ENCODE measurements around the gene CCDC92B. TPM values are rescaled to one million over a fixed set of nuclear protein-coding genes. Genes with fewer than 3 reads are reported as not detected.

Gene CCDC92B
- total and polyA plus RNA-seq, 2 of the 4 experiments (the other 2 are of a cell fraction): not detected

DNA sequence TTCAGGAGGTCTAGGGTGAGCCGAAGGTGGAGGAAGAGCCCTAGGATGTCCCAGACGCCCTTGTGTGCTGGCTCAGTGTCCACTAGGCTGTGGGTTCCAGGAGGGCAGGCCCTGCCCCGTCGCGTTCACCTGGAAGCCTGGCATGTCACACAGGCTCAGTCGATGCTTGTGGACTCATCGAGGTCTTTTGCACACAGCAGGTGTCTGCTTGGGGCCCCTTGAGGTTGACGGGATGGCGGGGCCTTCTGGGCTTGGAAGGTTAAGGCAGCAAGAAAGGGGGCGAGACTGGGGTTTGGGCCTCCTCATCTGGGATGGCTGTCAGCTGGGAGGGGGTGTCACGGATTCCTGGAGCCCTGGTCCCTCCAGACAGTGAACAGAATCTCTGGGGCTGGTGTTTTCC, 48.7 kb upstream of the CCDC92B start:
- Histone ChIP-seq H3K9me1 (ENCODE audit: insufficient read depth, low read length) (no peaks in the 10 kb centered on the region), H4K5ac (ENCODE audit: low read depth, low read length) (no peak overlapping the region), H2BK120ac (ENCODE audit: low read depth, low read length) (no peak overlapping the region), H3K18ac (ENCODE audit: low read depth, low read length) (no peak overlapping the region), H3K9me3 (ENCODE audit: control insufficient read depth, insufficient read depth, low read length) (no peaks in the 10 kb centered on the region), H3K27me3 (ENCODE audit: control insufficient read depth, insufficient read depth, low read length) (peaks cover 11% of the 10 kb centered on the region; the same call in 1 of the 2 replicates), H4K91ac (ENCODE audit: insufficient read depth, low read depth, low read length) (no peak overlapping the region), H3K36me3 (ENCODE audit: control insufficient read depth, insufficient read depth, low read length) (no peaks in the 10 kb centered on the region), H2BK5ac (ENCODE audit: low read depth, low read length, poor library complexity, severe bottlenecking) (no peak overlapping the region), H4K8ac (ENCODE audit: low read depth in 2 of 2, low read length in 2 of 2) (no peak overlapping the region), H3K4me1 (ENCODE audit: control insufficient read depth, insufficient read depth, low read length) (no peaks in the 10 kb centered on the region), H2AK5ac (ENCODE audit: low read depth, low read length) (no peak overlapping the region), H3K14ac (replicated peaks; ENCODE audit: low read depth, low read length) (no peak overlapping the region), H3K9ac (ENCODE audit: low read depth, low read length) (no peak overlapping the region), H2BK20ac (ENCODE audit: low read depth, low read length) (no peak overlapping the region), H2AFZ (replicated peaks; ENCODE audit: low read length, poor library complexity) (no peak overlapping the region), H3K27ac (ENCODE audit: insufficient read depth, low read length) (no peak overlapping the region), H2AK9ac (replicated peaks; ENCODE audit: low read depth, low read length, poor library complexity) (no peak overlapping the region), H3K56ac (ENCODE audit: extremely low read depth, insufficient read depth, low read length) (no peak overlapping the region), H3K4me3 (ENCODE audit: insufficient read depth, low read depth, low read length) (no peak overlapping the region), H3K23ac (ENCODE audit: low read depth, low read length) (no peak overlapping the region), H3K4ac (ENCODE audit: low read depth, low read length) (no peak overlapping the region), H3K79me1 (ENCODE audit: low read depth in 1 of 2, low read length in 2 of 2) (no peaks in the 10 kb centered on the region), H3K4me2 (ENCODE audit: low read depth, low read length) (no peak overlapping the region), H2BK15ac (ENCODE audit: low read depth, low read length) (no peak overlapping the region), H4K20me1 (ENCODE audit: insufficient read depth, low read length) (no peaks in the 10 kb centered on the region; the same call in 1 of the 2 replicates)
- no TSS peak for BruUV-seq (replicated peaks)
- in situ Hi-C loops (cut with MboI; ENCODE audit: low sequenced_read_pairs) (no loop called here), intact Hi-C loops (cut with micrococcal nuclease) (no loop called here), dilution Hi-C loops (cut with HindIII; ENCODE audit: low sequenced_read_pairs, unreplicated experiment) (no loop called here)
- no peak for TF ChIP-seq MAFK (IDR thresholded peaks at IDR 0.05; ENCODE audit: low read depth, low read length)
- no peak for TF ChIP-seq FOS (IDR thresholded peaks at IDR 0.05; ENCODE audit: low read depth, low read length)
- TF ChIP-seq MAZ (IDR thresholded peaks at IDR 0.05; ENCODE audit: borderline replicate concordance, low read depth, low read length): no peak
- no peak for TF ChIP-seq POLR2A (IDR thresholded peaks at IDR 0.05; ENCODE audit: low read depth, low read length)
- TF ChIP-seq NFE2L2 (IDR thresholded peaks at IDR 0.05; ENCODE audit: low read depth, low read length): no peak
- TF ChIP-seq, protein P1, sequence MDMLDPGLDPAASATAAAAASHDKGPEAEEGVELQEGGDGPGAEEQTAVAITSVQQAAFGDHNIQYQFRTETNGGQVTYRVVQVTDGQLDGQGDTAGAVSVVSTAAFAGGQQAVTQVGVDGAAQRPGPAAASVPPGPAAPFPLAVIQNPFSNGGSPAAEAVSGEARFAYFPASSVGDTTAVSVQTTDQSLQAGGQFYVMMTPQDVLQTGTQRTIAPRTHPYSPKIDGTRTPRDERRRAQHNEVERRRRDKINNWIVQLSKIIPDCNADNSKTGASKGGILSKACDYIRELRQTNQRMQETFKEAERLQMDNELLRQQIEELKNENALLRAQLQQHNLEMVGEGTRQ (IDR thresholded peaks at IDR 0.05; ENCODE audit: low read depth, low read length): no peak
- no peak for TF ChIP-seq BHLHE40 (IDR thresholded peaks at IDR 0.05; ENCODE audit: low read depth, low read length)
- TF ChIP-seq RFX5 (IDR thresholded peaks at IDR 0.05; ENCODE audit: low read depth, low read length): no peak
- TF ChIP-seq, protein P2, sequence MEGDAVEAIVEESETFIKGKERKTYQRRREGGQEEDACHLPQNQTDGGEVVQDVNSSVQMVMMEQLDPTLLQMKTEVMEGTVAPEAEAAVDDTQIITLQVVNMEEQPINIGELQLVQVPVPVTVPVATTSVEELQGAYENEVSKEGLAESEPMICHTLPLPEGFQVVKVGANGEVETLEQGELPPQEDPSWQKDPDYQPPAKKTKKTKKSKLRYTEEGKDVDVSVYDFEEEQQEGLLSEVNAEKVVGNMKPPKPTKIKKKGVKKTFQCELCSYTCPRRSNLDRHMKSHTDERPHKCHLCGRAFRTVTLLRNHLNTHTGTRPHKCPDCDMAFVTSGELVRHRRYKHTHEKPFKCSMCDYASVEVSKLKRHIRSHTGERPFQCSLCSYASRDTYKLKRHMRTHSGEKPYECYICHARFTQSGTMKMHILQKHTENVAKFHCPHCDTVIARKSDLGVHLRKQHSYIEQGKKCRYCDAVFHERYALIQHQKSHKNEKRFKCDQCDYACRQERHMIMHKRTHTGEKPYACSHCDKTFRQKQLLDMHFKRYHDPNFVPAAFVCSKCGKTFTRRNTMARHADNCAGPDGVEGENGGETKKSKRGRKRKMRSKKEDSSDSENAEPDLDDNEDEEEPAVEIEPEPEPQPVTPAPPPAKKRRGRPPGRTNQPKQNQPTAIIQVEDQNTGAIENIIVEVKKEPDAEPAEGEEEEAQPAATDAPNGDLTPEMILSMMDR (conservative IDR thresholded peaks at IDR 0.05; ENCODE audit: low read depth, low read length): no peak
- TF ChIP-seq, protein P3, sequence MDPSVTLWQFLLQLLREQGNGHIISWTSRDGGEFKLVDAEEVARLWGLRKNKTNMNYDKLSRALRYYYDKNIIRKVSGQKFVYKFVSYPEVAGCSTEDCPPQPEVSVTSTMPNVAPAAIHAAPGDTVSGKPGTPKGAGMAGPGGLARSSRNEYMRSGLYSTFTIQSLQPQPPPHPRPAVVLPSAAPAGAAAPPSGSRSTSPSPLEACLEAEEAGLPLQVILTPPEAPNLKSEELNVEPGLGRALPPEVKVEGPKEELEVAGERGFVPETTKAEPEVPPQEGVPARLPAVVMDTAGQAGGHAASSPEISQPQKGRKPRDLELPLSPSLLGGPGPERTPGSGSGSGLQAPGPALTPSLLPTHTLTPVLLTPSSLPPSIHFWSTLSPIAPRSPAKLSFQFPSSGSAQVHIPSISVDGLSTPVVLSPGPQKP (IDR thresholded peaks at IDR 0.05; ENCODE audit: borderline replicate concordance, low read depth, low read length): no peak
- no peak for TF ChIP-seq SMC3 (IDR thresholded peaks at IDR 0.05; ENCODE audit: low read depth, low read length)
- no peak for TF ChIP-seq MXI1 (IDR thresholded peaks at IDR 0.05; ENCODE audit: borderline replicate concordance, low read depth, low read length)
- TF ChIP-seq RAD21 (IDR thresholded peaks at IDR 0.05; ENCODE audit: low read length): no peak
- TF ChIP-seq RCOR1 (IDR thresholded peaks at IDR 0.05; ENCODE audit: insufficient replicate concordance, low read length): no peak
- no peak for TF ChIP-seq CHD1 (IDR thresholded peaks at IDR 0.05; ENCODE audit: low read depth, low read length)
- no peak for TF ChIP-seq CEBPB (IDR thresholded peaks at IDR 0.05; ENCODE audit: low read depth, low read length)
- CTCF ChIA-PET: no interaction called here
- POLR2A ChIA-PET (ENCODE audit: unreplicated experiment): no interaction called here
- ATAC-seq (ENCODE audit: low read depth) (no peak), DNase-seq (no peak)
- 57% methylated on average over 4 of the region's 11 CpGs; no CpG with 5 or more reads in 1 of the 2 experiments for WGBS, 2 experiments (ENCODE audit: extremely low coverage in 2 of 2, insufficient read length in 1 of 2)

All from IMR-90 (cell line).